Stimulated activated CD4-positive, alpha-beta T cell treated with anti-CD3 and anti-CD28 coated beads, Interleukin-12 subunit alpha, Interleukin-12 subunit beta, amount 100 ng/mL, for 48 hours (primary cell): ENCODE results near the gene CR1.
A peak's percentile ranks its signal among the peaks of the same experiment; 100 is the strongest.
"Not testable (repeated sequence)": the region's sequence is repeated elsewhere in the genome, so short reads cannot be mapped to it uniquely, and the experiment has no call there.

ENCODE experiments used
- DNase-seq, 3 donors: peaks; one replicate each; pipeline ENCODE4 v3.0.0-alpha.2; 2020; ENCODE audit warnings: low read depth in 2 of 3, low spot score in 1 of 3

The CR1 gene

GRCh38 chr1:207579436-207579799, 83.5 kb downstream of the CR1 start:
- peak in 2 of 3 donors; percentile 11 to 20 for DNase-seq

GRCh38 chr1:207581496-207582153, 85.7 kb downstream of the CR1 start:
- DNase-seq, result no peak

- not testable (repeated sequence) for DNase-seq
Observed at GRCh38 chr1:207589506-207589905, 93.5 kb downstream of the CR1 start.

- not testable (repeated sequence) for DNase-seq
Observed at GRCh38 chr1:207591205-207591604, 95.2 kb downstream of the CR1 start.

- DNase-seq, result not testable (repeated sequence)
Observed at GRCh38 chr1:207594095-207594494, 98.1 kb downstream of the CR1 start.

- no peak for DNase-seq
Observed at GRCh38 chr1:207603777-207604176, 107.8 kb downstream of the CR1 start.

GRCh38 chr1:207605444-207606361, 109.7 kb downstream of the CR1 start:
- no peak for DNase-seq

GRCh38 chr1:207606362-207606755, 110.4 kb downstream of the CR1 start:
- no peak for DNase-seq

- no peak for DNase-seq
Observed at GRCh38 chr1:207612762-207613161, 116.8 kb downstream of the CR1 start.

- DNase-seq, result no peak
Observed at GRCh38 chr1:207619871-207620542, 124.0 kb downstream of the CR1 start.

- no peak for DNase-seq
Observed at GRCh38 chr1:207620543-207620893, 124.6 kb downstream of the CR1 start.

GRCh38 chr1:207625504-207626071, 129.6 kb downstream of the CR1 start:
- DNase-seq, result not testable (repeated sequence)

- DNase-seq, result no peak
Observed at GRCh38 chr1:207626972-207627337, 131.0 kb downstream of the CR1 start.

GRCh38 chr1:207627496-207627895, 131.5 kb downstream of the CR1 start:
- DNase-seq, result no peak

- DNase-seq, result no peak
Observed at GRCh38 chr1:207628776-207629175, 132.8 kb downstream of the CR1 start.

GRCh38 chr1:207631137-207631536, 135.2 kb downstream of the CR1 start:
- no peak for DNase-seq

- no peak for DNase-seq
Observed at GRCh38 chr1:207633226-207633625, 137.3 kb downstream of the CR1 start.

GRCh38 chr1:207633699-207634289, 137.8 kb downstream of the CR1 start:
- DNase-seq, result not testable (repeated sequence)

- DNase-seq, result not testable (repeated sequence)
Observed at GRCh38 chr1:207634293-207634692, 138.3 kb downstream of the CR1 start.

GRCh38 chr1:207635569-207636186, 139.7 kb downstream of the CR1 start:
- DNase-seq, result not testable (repeated sequence)
